AG04450 (cell line): ENCODE results near the gene RNF14. TPM values are rescaled to one million over a fixed set of nuclear protein-coding genes. Genes with fewer than 3 reads are reported as not detected.

Experiments
- CTCF ChIA-PET: fragments of 300-600, 350-600 bp; formaldehyde crosslinking; extraction: SDS; loops from one replicate; lab custom pipeline; 2022; ENCODE audit warnings: antibody characterized with exemption, inconsistent platforms; lab: Charles Lee
- POLR2A ChIA-PET: fragments of 350-600 bp; formaldehyde crosslinking; extraction: SDS; loops from one replicate; lab custom pipeline; 2021; ENCODE audit warnings: antibody characterized with exemption, inconsistent platforms; lab: Yijun Ruan, JAX
- DNase-seq: peaks from one replicate; pipeline ENCODE4 v3.0.0-alpha.2; 2011; ENCODE audit warnings: low read depth, low spot score
- H3K27ac ChIP-seq: one replicate; pipeline ENCODE4 v1.5.1; 2012; ENCODE audit warnings: low read depth, low read length, control low read depth
- H3K27me3 ChIP-seq: one replicate; pipeline ENCODE4 v1.6.0; 2012; ENCODE audit warnings: low read length; ENCODE audit not compliant: control insufficient read depth, insufficient read depth
- H3K4me3 ChIP-seq: 2 replicates; pipeline ENCODE4 v1.5.1; 2011; ENCODE audit warnings: mild to moderate bottlenecking, low read depth, low read length, control low read depth
- H3K9me3 ChIP-seq: 2 replicates; pipeline ENCODE4 v1.5.1; 2012; ENCODE audit warnings: low read length; ENCODE audit not compliant: control insufficient read depth, insufficient read depth
- CTCF ChIP-seq: IDR thresholded peaks from 2 replicates; pipeline ENCODE4 v1.5.1; 2011; ENCODE audit warnings: low read depth, low read length, control low read depth, inconsistent platforms
- polyA plus RNA-seq: library from polyadenylated mRNA; depleted of rRNA; stranded (reverse); fragments of >200 nt; gene quantifications from 2 replicates; pipeline ENCODE4 v1.2.3, GENCODE V29; 2011

Gene RNF14
- polyA plus RNA-seq, 1 experiment, result 38.1 TPM

- TF ChIP-seq CTCF, result no peak
- H3K27ac ChIP-seq, result no peak overlapping the region
- POLR2A ChIA-PET, result no interaction called here
Measured at GRCh38 chr5:142016556-142016955, 47.7 kb downstream of the RNF14 start.

GRCh38 chr5:142017832-142018427 lies 49.0 kb downstream of the RNF14 start:
- ChIA-PET POLR2A (interaction anchor here (0.6 kb wide), 1 partner anchor 49 kb away, joined by 3 read pairs; the partner anchor contains the start of gene RNF14), CTCF (no interaction called here)
- no peaks in the 10 kb centered on the region for H3K9me3 ChIP-seq
- H3K27me3 ChIP-seq, result peaks cover 6% of the 10 kb centered on the region
- TF ChIP-seq CTCF, result no peak
- no peak overlapping the region for H3K27ac ChIP-seq
- no peak overlapping the region for H3K4me3 ChIP-seq
- DNase-seq, result no peak

More at GRCh38 chr5:142016556-142016955, 47.7 kb downstream of the RNF14 start:
- H3K9me3 ChIP-seq, result no peaks in the 10 kb centered on the region
- peaks cover 3% of the 10 kb centered on the region for H3K27me3 ChIP-seq
- CTCF ChIA-PET, result interaction anchor here (0.6 to 5.5 kb wide), 8 partner anchors 8 to 131 kb away, joined by 3 to 35 read pairs (median 4); no protein-coding TSS in a partner anchor
- DNase-seq, result no peak
- no peak overlapping the region for H3K4me3 ChIP-seq

- no peak for DNase-seq
- H3K4me3 ChIP-seq, result no peak overlapping the region
- no peaks in the 10 kb centered on the region for H3K9me3 ChIP-seq
- CTCF ChIA-PET, result interaction anchor here (0.6 to 2.5 kb wide), 2 partner anchors 8 to 111 kb away, joined by 3 to 9 read pairs; partner anchors contain the start of gene GNPDA1
- POLR2A ChIA-PET, result interaction anchor here (0.7 kb wide), 1 partner anchor 170 kb away, joined by 4 read pairs; no protein-coding TSS in a partner anchor
- no peak for TF ChIP-seq CTCF
- H3K27me3 ChIP-seq, result peaks cover 6% of the 10 kb centered on the region
- no peak overlapping the region for H3K27ac ChIP-seq
Measured at GRCh38 chr5:142020122-142020659, 51.3 kb downstream of the RNF14 start.

- Histone ChIP-seq H3K9me3 (no peaks in the 10 kb centered on the region), H3K27ac (no peak overlapping the region), H3K27me3 (peaks cover 6% of the 10 kb centered on the region), H3K4me3 (no peak overlapping the region)
- DNase-seq, result no peak
- no peak for TF ChIP-seq CTCF
- ChIA-PET CTCF (interaction anchor here (0.6 to 3.4 kb wide), 4 partner anchors 10 to 128 kb away, joined by 3 to 35 read pairs (median 6); partner anchors contain the start of gene GNPDA1), POLR2A (no interaction called here)
Measured at GRCh38 chr5:142023836-142024235, 54.9 kb downstream of the RNF14 start.

GRCh38 chr5:142024771-142025304 lies 55.9 kb downstream of the RNF14 start:
- DNase-seq, result peak; percentile 52
- ChIA-PET POLR2A (interaction anchor here (0.7 to 1.0 kb wide), 3 partner anchors 11 to 56 kb away, joined by 3 to 7 read pairs (median 4); partner anchors contain the start of genes GNPDA1 and RNF14), CTCF (interaction anchor here (0.6 to 3.4 kb wide), 4 partner anchors 11 to 127 kb away, joined by 3 to 35 read pairs (median 6); partner anchors contain the start of gene GNPDA1)
- H3K27ac ChIP-seq, result peak overlapping the region; percentile 89
- no peak for TF ChIP-seq CTCF
- H3K4me3 ChIP-seq, result peak overlapping the region; percentile 62
- H3K27me3 ChIP-seq, result peaks cover 6% of the 10 kb centered on the region
- no peaks in the 10 kb centered on the region for H3K9me3 ChIP-seq
